Ecto neural progenitor cell (in vitro differentiated cells): ENCODE results near the gene RNF217.
A peak's percentile ranks its signal among the peaks of the same experiment; 100 is the strongest.

ENCODE experiments used
- DNase-seq: peaks from one replicate; pipeline ENCODE4 v3.0.0-alpha.2; 2018; ENCODE audit warnings: low spot score

The RNF217 gene

GRCh38 chr6:125099211-125100073 lies 137.2 kb downstream of the RNF217 start:
- peak; percentile 79 for DNase-seq

- DNase-seq = no peak
Measured at GRCh38 chr6:125100074-125100652, 137.9 kb downstream of the RNF217 start.

- no peak for DNase-seq
Measured at GRCh38 chr6:125101128-125101527, 138.9 kb downstream of the RNF217 start.

DNA sequence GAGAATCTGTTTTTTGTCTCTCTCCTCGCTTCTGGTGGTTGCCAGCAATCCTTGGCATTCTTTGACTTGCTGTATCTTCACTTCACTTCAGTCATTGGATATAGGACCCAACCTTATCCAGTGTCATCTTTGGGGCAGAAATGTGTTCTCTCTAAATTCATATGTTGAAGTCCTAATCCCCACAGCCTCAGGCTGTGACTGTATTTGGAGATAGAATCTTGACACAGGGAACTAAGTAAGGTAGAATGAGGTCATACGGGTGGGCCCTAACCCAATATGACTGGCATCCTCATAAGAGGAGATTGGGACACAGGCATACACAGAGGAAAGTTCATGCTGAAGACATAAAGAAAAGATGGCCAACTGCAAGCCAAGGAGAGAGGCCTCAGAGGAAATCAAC lies 139.4 kb downstream of the RNF217 start:
- DNase-seq = no peak

DNA sequence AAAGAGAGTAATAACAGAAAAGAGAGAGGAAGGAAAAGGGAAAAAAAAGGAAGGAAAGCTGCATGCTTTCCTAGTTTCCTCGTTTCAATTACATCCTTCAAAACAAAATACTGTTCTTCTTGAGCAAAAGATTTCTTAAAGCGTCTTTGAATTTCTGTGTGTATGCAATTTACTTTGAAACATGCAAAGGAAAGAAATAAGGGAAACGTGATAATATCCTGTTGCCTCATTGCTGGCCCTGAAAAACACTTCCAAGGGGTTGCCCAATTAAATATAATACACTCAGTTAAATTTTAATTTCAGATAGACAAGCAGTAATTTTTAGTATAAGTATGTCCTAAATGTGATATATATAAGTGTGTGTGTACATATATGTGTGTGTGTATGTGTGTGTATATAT lies 140.2 kb downstream of the RNF217 start:
- no peak for DNase-seq

GRCh38 chr6:125102891-125103290 lies 140.7 kb downstream of the RNF217 start:
- DNase-seq = no peak

GRCh38 chr6:125104425-125104824 lies 142.2 kb downstream of the RNF217 start:
- no peak for DNase-seq

GRCh38 chr6:125107048-125107447 lies 144.8 kb downstream of the RNF217 start:
- no peak for DNase-seq

- DNase-seq = no peak
Measured at GRCh38 chr6:125107896-125108295, 145.7 kb downstream of the RNF217 start.

GRCh38 chr6:125110056-125110455 lies 147.8 kb downstream of the RNF217 start:
- DNase-seq = no peak

DNA sequence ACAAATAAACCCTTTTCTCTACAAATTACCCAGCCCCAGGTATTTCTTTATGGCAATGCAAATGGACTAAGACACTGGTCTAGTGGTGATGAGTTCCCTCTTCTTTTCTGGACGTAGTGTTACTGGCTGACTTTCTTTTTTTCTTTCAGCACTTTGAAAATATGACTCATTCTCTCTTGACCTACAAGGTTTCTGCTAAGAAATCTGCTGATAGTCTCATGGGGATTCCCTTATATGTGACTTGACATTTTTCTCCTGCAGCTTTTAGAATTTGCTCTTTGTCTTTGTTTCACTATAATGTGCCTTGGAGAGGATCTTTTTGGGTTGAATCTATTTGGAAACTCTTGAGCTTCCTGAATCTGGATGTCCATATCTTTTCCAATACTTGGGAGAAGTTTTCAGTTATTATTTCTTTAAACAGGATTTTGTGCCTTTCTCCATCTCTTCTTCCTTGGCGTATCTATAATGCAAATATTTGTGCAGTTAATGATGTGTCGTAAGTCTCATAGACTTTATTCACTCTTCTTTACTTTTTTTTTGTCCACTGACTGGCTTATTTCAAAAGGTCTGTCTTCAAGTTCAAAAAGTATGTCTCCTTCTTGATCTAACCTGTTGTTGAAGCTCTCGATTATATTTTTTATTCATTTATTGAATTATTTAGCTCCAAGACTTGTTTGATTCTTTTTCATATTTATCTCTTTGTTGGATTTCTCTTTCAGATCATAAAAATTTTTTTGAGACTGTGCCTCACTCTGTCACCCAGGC lies 149.2 kb downstream of the RNF217 start:
- DNase-seq = no peak

DNA sequence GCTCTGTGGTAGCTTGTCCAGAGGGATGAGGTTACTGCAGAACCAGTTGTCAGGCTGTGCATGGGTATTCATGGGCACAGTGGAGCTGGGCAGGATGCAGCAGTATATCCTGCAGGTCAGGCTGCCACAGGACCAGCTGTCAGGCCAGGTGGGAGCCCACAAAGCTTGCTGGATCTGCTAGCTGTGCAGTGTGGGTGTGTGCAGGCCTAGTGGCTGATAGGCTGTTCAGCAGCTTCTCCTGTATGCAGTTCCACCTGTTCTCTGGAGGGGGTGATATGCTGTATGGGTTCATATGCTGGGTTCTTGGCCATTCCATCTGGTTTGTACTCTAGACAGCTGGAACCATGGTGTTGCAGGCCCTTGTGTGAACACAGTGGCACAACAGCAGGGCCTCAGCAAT lies 150.7 kb downstream of the RNF217 start:
- no peak for DNase-seq

GRCh38 chr6:125114248-125114858 lies 152.1 kb downstream of the RNF217 start:
- no peak for DNase-seq

- DNase-seq = no peak
Measured at GRCh38 chr6:125116170-125116569, 153.9 kb downstream of the RNF217 start.

GRCh38 chr6:125116710-125117109 lies 154.5 kb downstream of the RNF217 start:
- no peak for DNase-seq

- no peak for DNase-seq
Measured at GRCh38 chr6:125117818-125118217, 155.6 kb downstream of the RNF217 start.

DNA sequence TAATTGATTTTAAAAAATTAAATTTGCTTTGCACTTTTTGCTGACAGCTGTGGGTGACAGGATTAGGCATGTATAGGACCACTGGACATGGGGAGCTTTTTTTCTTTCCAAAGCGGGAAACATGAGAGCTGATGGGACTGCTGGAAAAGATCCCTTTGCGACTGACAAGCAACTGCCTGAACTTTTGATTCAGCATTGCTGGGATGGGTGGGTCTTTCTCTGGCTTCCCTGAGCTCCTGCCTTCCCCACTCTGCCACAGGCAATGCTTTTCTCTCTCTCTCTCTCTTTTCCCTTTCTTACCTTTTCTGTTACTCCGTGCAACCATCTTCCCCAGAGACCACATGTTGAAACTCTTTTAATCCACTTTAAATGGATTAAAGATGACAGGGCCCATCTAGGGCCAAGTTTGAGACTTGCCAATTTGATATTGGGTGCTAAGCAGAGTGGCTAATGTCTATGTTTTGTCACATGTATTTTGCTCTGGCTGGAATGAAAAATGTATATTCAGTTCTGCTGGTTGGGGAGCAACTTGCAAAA lies 157.9 kb downstream of the RNF217 start:
- DNase-seq = no peak

- DNase-seq = no peak
Measured at GRCh38 chr6:125121894-125122293, 159.7 kb downstream of the RNF217 start.

DNA sequence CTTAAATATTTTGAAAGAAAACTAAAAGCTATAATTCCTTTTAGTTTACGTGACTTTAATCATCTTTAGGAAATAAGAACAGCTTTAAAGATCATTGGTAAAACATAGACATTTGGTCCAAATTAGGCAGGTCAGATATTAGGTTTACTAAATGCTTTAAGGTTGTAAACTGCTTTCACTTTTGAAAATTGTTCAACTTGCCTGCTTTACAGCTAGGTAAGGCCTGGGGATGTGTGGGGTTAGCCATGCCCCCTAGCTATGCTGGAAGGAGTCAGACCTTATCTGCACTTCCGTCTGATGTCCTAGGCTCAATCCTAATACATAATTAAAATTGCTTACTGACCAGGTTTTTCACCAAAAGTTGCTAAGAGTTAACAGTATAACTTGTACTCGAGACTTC lies 160.8 kb downstream of the RNF217 start:
- DNase-seq = no peak

GRCh38 chr6:125123468-125124048 lies 161.3 kb downstream of the RNF217 start:
- no peak for DNase-seq

GRCh38 chr6:125124049-125124669 lies 161.9 kb downstream of the RNF217 start:
- no peak for DNase-seq
